AG08396 (cell line): ENCODE data around the gene DDIT4L.
"Not testable (repeated sequence)": the region's sequence is repeated elsewhere in the genome, so short reads cannot be mapped to it uniquely, and the experiment has no call there.

ENCODE experiments used
- DNase-seq: peaks from one replicate; pipeline ENCODE4 v3.0.0; 2012; ENCODE audit warnings: low spot score, mixed read lengths

Gene DDIT4L

GRCh38 chr4:100166297-100167039 lies 23.8 kb downstream of the DDIT4L start:
- DNase-seq: no peak

GRCh38 chr4:100165809-100166208 lies 24.5 kb downstream of the DDIT4L start:
- DNase-seq: no peak

GRCh38 chr4:100164808-100165760 lies 25.2 kb downstream of the DDIT4L start:
- no peak for DNase-seq

- DNase-seq: no peak
Observed at GRCh38 chr4:100162027-100162685, 28.1 kb downstream of the DDIT4L start.

GRCh38 chr4:100149190-100149589 lies 41.1 kb downstream of the DDIT4L start:
- DNase-seq: no peak

GRCh38 chr4:100147684-100148083 lies 42.6 kb downstream of the DDIT4L start:
- no peak for DNase-seq

GRCh38 chr4:100147198-100147597 lies 43.1 kb downstream of the DDIT4L start:
- no peak for DNase-seq

- DNase-seq: no peak
Observed at GRCh38 chr4:100146756-100147155, 43.5 kb downstream of the DDIT4L start.

GRCh38 chr4:100137320-100137719 lies 52.9 kb downstream of the DDIT4L start:
- DNase-seq: not testable (repeated sequence)
